Measurements from ENCODE around the gene IGLL5. TPM values are rescaled to one million over a fixed set of nuclear protein-coding genes. Genes with fewer than 3 reads are reported as not detected.

Gene IGLL5
- polyA plus RNA-seq, 1 donor (not counting 4 experiments of a cell fraction or from before 2014, with no cell fraction given), result not detected

DNA sequence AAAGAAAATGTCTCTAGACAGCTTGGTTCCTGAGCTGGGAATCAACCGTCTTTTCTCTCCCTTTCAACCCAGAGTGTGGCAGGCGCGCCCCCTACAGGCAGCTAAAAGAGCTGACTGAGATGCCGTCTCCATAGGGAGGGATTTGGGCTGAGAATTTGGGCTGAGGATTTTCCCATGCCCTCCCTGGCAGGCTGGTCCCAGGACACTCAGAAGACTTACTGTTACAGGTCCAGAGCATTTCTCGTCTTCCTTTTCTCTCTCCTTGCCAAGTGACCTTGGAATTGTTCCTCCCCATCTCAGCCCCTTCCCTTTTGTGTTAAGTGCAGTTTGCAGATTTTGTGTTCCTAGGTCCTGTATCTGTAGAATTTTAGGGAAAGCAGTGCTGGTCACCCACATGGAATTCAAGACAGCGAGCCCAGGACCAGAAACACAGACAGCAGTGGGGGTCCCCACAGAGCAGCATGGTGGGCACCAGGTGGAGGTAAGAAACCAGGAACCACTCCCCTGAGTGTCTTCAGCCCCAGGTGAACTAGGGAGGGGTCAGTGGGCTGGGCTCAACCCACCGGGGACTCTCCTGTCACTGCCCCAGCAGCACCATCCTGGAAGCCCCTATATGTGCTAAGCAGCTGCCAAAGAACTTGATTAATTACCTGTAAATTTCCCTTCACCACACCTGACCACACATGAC is 9.9 kb upstream of the IGLL5 start:
- no peak for TF ChIP-seq EZH2 (IDR thresholded peaks at IDR 0.05; ENCODE audit: low read length)
- TF ChIP-seq, protein P1, sequence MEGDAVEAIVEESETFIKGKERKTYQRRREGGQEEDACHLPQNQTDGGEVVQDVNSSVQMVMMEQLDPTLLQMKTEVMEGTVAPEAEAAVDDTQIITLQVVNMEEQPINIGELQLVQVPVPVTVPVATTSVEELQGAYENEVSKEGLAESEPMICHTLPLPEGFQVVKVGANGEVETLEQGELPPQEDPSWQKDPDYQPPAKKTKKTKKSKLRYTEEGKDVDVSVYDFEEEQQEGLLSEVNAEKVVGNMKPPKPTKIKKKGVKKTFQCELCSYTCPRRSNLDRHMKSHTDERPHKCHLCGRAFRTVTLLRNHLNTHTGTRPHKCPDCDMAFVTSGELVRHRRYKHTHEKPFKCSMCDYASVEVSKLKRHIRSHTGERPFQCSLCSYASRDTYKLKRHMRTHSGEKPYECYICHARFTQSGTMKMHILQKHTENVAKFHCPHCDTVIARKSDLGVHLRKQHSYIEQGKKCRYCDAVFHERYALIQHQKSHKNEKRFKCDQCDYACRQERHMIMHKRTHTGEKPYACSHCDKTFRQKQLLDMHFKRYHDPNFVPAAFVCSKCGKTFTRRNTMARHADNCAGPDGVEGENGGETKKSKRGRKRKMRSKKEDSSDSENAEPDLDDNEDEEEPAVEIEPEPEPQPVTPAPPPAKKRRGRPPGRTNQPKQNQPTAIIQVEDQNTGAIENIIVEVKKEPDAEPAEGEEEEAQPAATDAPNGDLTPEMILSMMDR (optimal IDR thresholded peaks at IDR 0.05 in 1 of 3, IDR thresholded peaks at IDR 0.05 in 1 of 3, conservative IDR thresholded peaks at IDR 0.05 in 1 of 3; ENCODE audit: extremely low read depth in 1 of 3, insufficient read depth in 2 of 3, low read length in 3 of 3), result peak; percentile 73 to 82 (median 78)
- no peak overlapping the region for H3K4me2 ChIP-seq (ENCODE audit: control insufficient read depth, extremely low read depth, insufficient read depth, low read depth, low read length)
- no peak overlapping the region for H3K9ac ChIP-seq (ENCODE audit: control insufficient read depth, extremely low read depth, insufficient read depth, low read length)
- no peaks in the 10 kb centered on the region for H3K9me3 ChIP-seq (ENCODE audit: control insufficient read depth, low read depth, low read length)
- dilution Hi-C loops (cut with MboI; ENCODE audit: extremely low pct_ligation_motif_present, low sequenced_read_pairs), result no loop called here
- FAIRE-seq (no peak), DNase-seq (ENCODE audit: low read depth, low spot score) (no peak)
- no peak overlapping the region for H2AFZ ChIP-seq (ENCODE audit: control insufficient read depth, low read length)
- no peaks in the 10 kb centered on the region for H3K9me1 ChIP-seq (ENCODE audit: control insufficient read depth, extremely low read depth, insufficient read depth, low read length)
- H3K36me3 ChIP-seq (ENCODE audit: control insufficient read depth in 2 of 2, extremely low read depth in 1 of 2, insufficient read depth in 2 of 2, low read length in 2 of 2), result no peaks in the 10 kb centered on the region
- no peaks in the 10 kb centered on the region for H3K4me1 ChIP-seq (ENCODE audit: control insufficient read depth, extremely low read depth, insufficient read depth, low read length)
- H3K79me2 ChIP-seq (ENCODE audit: control insufficient read depth, insufficient read depth, low read length), result no peaks in the 10 kb centered on the region
- no peak overlapping the region for H3K4me3 ChIP-seq (ENCODE audit: control insufficient read depth in 2 of 3, extremely low read depth in 1 of 3, insufficient read depth in 2 of 3, low read depth in 1 of 3, low read length in 3 of 3)
- no peak overlapping the region for H3K27ac ChIP-seq (ENCODE audit: control insufficient read depth, insufficient read depth, low read length)
- peaks cover 2% of the 10 kb centered on the region for H3K27me3 ChIP-seq (ENCODE audit: control insufficient read depth, extremely low read depth, insufficient read depth, low read length)
- no peaks in the 10 kb centered on the region for H4K20me1 ChIP-seq (ENCODE audit: control insufficient read depth, extremely low read depth, insufficient read depth, low read length)

DNA sequence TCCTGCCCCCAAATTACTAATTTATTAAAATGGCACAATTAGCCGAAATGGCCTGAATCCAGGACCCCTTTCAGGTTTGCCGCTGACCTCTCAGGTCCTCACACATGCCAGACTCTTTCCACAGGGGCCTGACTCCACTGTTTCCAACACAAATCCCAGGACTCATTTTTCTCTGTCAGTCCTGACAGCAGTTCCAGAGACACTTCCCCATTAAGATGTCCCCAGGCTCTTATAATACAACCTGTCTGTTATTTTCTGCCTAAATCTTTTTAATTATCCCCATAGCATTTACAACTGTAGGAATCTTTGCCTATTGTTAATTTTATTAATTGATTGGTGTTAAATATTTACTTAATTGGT is 9.4 kb upstream of the IGLL5 start:
- dilution Hi-C loops (cut with MboI; ENCODE audit: extremely low pct_ligation_motif_present, low sequenced_read_pairs), result no loop called here
- H4K20me1 ChIP-seq (ENCODE audit: control insufficient read depth, extremely low read depth, insufficient read depth, low read length), result no peaks in the 10 kb centered on the region
- TF ChIP-seq, protein P1 (optimal IDR thresholded peaks at IDR 0.05 in 1 of 3, IDR thresholded peaks at IDR 0.05 in 1 of 3, conservative IDR thresholded peaks at IDR 0.05 in 1 of 3; ENCODE audit: extremely low read depth in 1 of 3, insufficient read depth in 2 of 3, low read length in 3 of 3), result no peak
- TF ChIP-seq EZH2 (IDR thresholded peaks at IDR 0.05; ENCODE audit: low read length), result no peak
- no peaks in the 10 kb centered on the region for H3K4me1 ChIP-seq (ENCODE audit: control insufficient read depth, extremely low read depth, insufficient read depth, low read length)
- H3K79me2 ChIP-seq (ENCODE audit: control insufficient read depth, insufficient read depth, low read length), result no peaks in the 10 kb centered on the region
- H3K4me3 ChIP-seq (ENCODE audit: control insufficient read depth in 2 of 3, extremely low read depth in 1 of 3, insufficient read depth in 2 of 3, low read depth in 1 of 3, low read length in 3 of 3), result no peak overlapping the region
- H3K4me2 ChIP-seq (ENCODE audit: control insufficient read depth, extremely low read depth, insufficient read depth, low read depth, low read length), result no peak overlapping the region
- H3K27me3 ChIP-seq (ENCODE audit: control insufficient read depth, extremely low read depth, insufficient read depth, low read length), result no peaks in the 10 kb centered on the region
- no peak overlapping the region for H3K9ac ChIP-seq (ENCODE audit: control insufficient read depth, extremely low read depth, insufficient read depth, low read length)
- no peaks in the 10 kb centered on the region for H3K9me1 ChIP-seq (ENCODE audit: control insufficient read depth, extremely low read depth, insufficient read depth, low read length)
- DNase-seq (ENCODE audit: low read depth, low spot score) (no peak), FAIRE-seq (no peak)
- no peaks in the 10 kb centered on the region for H3K9me3 ChIP-seq (ENCODE audit: control insufficient read depth, low read depth, low read length)
- no peaks in the 10 kb centered on the region for H3K36me3 ChIP-seq (ENCODE audit: control insufficient read depth in 2 of 2, extremely low read depth in 1 of 2, insufficient read depth in 2 of 2, low read length in 2 of 2)
- H3K27ac ChIP-seq (ENCODE audit: control insufficient read depth, insufficient read depth, low read length), result no peak overlapping the region
- no peak overlapping the region for H2AFZ ChIP-seq (ENCODE audit: control insufficient read depth, low read length)
